GM12892 (cell line): ENCODE measurements around the gene OPCML.

Experiments
- DNase-seq: peaks from one replicate; pipeline ENCODE4 v3.0.0; 2011; ENCODE audit not compliant: insufficient read length
- FAIRE-seq: peaks from 2 replicates; lab custom pipeline; 2011; peaks lifted over from hg19 to GRCh38; lab: Jason Lieb, UNC
- POLR2A ChIP-seq: IDR thresholded peaks from 2 replicates; pipeline ENCODE4 v1.6.1; 2011; ENCODE audit warnings: low read depth, low read length, control low read depth
- POLR2AphosphoS5 ChIP-seq: IDR thresholded peaks from 2 replicates; pipeline ENCODE4 v1.6.1; 2011; ENCODE audit warnings: low read depth, low read length, control low read depth
- TAF1 ChIP-seq: IDR thresholded peaks from 2 replicates; pipeline ENCODE4 v1.6.1; 2011; ENCODE audit warnings: low read depth, mild to moderate bottlenecking, control low read depth, low read length, borderline replicate concordance

OPCML gene

DNA sequence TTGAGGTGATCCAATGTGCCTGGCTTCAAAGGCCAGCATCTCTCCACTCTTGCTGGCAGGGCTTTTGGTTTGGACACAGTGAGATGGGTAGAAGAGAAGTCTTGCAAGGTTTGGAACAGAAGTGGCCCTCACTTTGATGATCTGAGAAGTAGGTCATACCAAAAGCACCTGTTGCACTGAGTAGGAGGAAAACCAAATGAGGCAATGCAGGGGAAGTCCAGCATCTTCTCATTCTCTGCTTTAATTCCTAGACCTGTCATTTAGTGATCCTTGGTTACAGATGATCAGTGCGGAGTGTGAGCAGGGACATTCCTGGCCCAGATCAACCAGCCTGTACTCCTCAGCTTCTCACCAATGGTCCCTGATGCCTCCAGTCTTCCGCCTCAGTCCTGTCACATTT is 990.5 kb downstream of the OPCML start:
- TF ChIP-seq POLR2AphosphoS5 = no peak
- no peak for TF ChIP-seq TAF1
- TF ChIP-seq POLR2A = no peak
- DNase-seq = no peak
- FAIRE-seq = peak; percentile 24

DNA sequence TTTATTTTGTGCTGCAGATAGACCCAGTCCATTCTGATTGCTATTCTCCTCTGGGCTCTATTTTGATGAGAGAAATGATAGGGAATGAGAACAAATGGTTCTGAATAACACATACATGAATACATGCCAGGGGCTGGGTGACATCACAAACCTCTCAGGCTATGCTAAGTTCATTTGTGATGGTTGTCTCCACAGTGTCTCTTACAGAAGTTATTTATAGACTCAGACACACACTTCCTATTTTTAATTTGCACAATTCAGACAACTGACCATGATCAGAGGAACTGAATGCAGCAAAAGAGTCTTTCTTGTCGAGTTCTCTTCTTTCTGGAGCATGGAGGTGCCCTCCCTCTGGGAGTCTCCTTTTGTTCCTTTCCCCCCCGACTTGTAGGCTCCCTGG is 991.7 kb downstream of the OPCML start:
- DNase-seq = no peak
- no peak for TF ChIP-seq POLR2AphosphoS5
- no peak for TF ChIP-seq POLR2A
- TF ChIP-seq TAF1 = no peak
- peak; percentile 40 for FAIRE-seq

DNA sequence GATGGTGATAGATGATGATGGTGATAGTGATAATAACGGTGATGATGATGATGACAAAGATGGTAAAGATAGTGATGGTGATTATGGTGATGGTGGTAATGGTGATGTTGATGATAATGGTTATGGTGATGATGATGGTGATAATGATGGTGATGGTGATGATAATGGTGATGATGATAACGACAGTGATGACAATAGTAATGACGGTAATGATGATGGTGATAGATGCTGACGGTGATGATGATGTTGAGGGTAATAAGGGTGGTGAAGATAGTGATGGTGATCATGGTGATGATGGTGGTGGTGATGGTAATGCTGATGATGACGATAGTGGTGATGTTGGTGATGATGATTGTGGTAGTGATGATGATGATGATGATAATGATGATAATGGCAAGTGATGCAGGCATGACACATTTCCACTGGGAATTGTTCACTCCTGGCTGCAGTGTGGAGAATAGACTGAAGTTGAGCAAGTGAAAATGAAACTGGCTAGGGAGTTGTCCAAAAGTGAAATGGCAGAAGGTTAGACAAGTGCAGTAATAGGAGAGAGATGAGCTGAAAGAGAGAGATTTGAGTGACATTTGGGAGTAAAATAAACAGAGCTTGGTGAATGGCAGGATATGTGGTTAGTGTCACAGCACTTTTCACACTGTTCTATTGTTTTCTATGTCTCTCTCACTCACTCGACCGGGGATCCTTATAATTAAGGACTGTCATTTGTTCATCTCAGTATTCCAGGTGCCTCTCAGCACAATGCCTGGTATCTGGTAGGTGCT is 992.5 kb downstream of the OPCML start:
- no peak for DNase-seq
- peak; percentile 84 for FAIRE-seq
- TF ChIP-seq TAF1 (no peak), POLR2A (no peak), POLR2AphosphoS5 (no peak)

DNA sequence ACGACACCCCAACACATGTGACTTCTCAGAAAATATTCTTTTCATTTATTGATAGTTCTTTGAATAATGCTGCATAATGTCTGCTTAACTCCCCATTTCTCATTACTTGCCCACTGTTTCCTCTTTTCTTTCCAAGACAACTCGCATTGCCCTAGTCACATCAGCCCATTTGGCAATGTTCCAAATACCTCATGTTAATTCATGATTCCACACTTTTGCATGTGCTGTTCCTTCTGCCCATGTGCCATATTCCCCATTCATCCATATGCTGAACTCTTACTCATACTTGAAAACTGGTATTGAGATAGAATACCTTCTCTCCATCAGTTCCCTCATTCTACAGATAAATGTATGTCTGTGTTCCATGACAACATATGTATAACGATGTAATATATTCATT is 993.7 kb downstream of the OPCML start:
- no peak for FAIRE-seq
- no peak for DNase-seq
- TF ChIP-seq POLR2AphosphoS5 (no peak), TAF1 (no peak), POLR2A (no peak)

DNA sequence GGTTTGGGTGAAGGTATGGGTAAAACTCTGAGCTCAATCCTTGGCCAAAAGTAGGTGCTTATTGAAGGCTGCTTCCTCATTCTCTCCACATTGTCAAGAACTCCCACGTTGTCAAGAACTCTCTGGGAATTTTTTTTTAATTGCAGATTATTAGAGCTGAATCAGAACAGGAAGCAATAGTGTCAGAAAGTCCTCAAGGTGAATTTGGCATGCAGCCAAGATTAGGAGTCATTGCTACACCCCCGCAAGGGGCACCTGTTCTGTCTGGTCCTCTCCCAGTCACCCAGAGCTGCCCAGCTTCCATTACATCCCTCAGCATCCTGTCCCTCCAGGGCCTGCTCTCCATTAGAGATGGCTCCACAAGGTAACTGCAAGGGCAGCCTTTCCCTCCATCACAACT is 996.5 kb downstream of the OPCML start:
- TF ChIP-seq POLR2AphosphoS5 (no peak), POLR2A (no peak), TAF1 (no peak)
- FAIRE-seq (no peak), DNase-seq (no peak)

DNA sequence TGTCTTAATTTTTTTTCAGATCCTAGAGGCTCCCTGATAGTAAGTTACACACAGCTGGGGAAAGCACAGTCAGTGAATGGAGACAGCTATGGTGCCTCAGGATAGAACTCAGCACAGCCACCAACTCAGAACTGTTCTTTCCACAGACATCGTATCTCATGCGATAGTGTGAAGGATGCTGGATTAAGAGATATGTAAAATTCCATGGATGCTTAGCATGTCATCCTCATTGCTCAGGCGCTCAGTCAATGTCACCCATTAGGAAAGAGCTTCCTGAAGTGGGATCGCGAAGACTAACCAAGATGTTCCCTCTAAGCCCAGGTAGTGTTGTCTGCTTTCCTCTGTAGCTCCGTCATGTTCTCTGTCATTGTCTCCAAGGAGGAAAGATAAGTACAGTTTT is 1000.4 kb downstream of the OPCML start:
- DNase-seq (no peak), FAIRE-seq (no peak)
- TF ChIP-seq POLR2AphosphoS5 (no peak), TAF1 (no peak), POLR2A (no peak)

DNA sequence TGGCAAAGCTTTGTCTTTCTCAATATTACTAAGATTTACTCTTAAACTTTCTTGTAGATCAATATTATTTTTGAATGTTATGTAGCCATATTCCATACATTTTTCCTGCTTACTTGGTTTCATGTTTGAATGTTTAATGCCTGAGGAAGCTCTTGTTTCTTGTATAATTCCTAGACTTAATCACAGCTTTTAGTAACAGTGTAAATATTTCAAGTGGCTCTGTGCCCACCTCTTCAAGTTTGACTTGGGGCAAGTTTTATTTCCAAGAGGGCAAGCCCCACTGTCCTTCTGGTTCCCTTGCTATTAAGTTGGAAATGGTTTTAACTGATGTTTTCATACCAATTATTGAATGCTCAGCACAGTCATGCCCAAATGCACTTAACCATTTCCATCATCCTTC is 1004.1 kb downstream of the OPCML start:
- FAIRE-seq (no peak), DNase-seq (no peak)
- TF ChIP-seq TAF1 = no peak
- TF ChIP-seq POLR2AphosphoS5 = no peak
- TF ChIP-seq POLR2A = no peak

DNA sequence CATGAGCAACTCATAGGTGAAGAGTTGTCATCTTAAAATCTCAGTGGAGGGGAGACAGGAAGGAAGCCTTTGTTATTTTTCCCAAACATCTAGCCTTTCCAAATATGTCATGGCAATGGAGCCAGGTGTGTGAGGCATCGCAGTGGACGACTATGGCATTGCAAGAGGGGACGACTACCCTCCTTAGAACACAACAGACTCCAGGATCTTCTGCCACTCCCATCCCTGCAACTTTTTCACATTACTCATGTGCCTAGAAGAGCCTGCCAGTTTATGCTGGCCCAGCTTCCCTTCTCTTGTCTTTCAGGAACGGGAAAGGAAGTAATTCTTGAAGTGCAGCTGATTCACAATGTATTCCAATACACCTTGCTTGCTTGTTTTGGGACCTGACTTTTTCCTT is 1008.4 kb downstream of the OPCML start:
- DNase-seq = no peak
- FAIRE-seq = no peak
- TF ChIP-seq POLR2A (no peak), TAF1 (no peak), POLR2AphosphoS5 (no peak)

DNA sequence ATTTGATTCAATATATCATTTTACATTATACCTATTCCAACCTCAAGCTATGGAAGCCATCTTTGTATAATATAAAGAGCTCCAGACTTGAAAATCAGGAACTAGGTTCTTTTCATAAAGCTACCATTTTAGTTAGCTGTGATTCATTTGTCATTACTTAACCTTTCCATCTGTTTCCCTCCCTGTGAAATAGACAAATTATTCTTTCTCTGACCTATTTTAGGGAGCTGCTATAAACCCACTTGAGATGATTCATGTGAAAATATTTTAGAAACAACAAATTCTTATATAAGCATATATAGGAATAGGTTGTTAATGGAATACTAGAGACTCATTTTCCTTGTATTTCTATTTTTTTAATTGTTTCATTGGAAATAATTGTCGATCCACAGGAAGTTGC is 1012.1 kb downstream of the OPCML start:
- no peak for DNase-seq
- FAIRE-seq = no peak

DNA sequence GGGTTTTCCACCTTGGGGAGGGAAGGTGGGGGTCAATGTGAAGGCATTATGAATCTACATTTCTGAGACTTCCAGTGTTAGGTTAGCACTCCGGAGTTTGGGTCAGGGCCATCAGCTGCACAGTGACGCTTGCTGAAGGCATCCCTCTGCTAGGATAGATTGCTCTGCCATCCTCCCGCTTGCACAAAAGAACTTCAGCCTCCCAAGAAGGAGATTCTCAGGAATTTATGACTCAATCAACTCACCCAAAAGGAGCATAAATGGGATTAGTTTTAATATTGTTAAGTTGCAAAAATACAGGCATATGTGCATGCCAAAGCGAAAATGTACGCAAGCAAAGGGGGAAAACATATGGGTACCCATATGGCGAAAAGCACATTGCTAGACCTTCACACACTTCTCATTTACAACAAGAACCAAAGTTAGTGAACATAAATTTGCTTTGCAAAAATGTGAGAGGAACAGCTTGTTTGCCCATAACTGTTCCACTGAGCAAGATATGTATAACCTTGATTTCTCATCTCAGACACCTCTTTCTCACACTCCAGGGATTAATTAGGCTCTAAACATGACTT is 1013.0 kb downstream of the OPCML start:
- no peak for TF ChIP-seq POLR2A
- TF ChIP-seq TAF1 = no peak
- TF ChIP-seq POLR2AphosphoS5 = no peak
- FAIRE-seq = no peak
- DNase-seq = no peak

More for the DNA sequence above, 1012.1 kb downstream of the OPCML start:
- TF ChIP-seq TAF1 = no peak
- no peak for TF ChIP-seq POLR2AphosphoS5
- no peak for TF ChIP-seq POLR2A

DNA sequence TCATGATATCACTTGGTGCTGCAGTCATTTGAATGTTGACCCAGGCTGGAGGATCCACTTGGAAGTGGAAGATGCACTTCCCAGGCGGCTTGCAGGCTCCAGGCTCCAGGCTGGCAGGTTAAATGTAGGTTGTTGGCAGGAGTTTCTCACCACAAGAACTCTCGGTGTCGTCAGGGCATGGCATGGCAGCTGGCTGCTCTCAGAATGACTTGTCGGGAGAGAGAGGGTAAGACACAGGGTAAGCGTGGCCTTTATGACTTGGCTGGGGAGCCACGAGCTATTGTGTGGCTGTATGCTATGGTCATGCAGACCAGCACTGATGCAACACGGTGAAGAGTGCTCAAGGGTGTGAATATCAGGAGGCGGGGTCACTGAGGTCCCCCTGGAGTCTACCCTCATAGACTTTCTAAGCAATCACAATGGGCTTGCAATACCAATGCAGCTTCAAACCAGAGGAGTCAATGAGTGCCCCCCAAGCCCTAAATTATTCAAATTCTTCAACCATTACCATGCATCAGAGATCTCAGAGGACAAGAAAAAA is 1027.7 kb downstream of the OPCML start:
- FAIRE-seq = no peak

More for the DNA sequence above, 1027.7 kb downstream of the OPCML start:
- DNase-seq = no peak
- TF ChIP-seq POLR2A (no peak), POLR2AphosphoS5 (no peak), TAF1 (no peak)
